Measurements from ENCODE around the gene QDPR. TPM values are rescaled to one million over a fixed set of nuclear protein-coding genes. Genes with fewer than 3 reads are reported as not detected.

The QDPR gene
- total RNA-seq, 4 donors from 2014 or later: 3.8 to 9.7 (median 5.9) TPM

DNA sequence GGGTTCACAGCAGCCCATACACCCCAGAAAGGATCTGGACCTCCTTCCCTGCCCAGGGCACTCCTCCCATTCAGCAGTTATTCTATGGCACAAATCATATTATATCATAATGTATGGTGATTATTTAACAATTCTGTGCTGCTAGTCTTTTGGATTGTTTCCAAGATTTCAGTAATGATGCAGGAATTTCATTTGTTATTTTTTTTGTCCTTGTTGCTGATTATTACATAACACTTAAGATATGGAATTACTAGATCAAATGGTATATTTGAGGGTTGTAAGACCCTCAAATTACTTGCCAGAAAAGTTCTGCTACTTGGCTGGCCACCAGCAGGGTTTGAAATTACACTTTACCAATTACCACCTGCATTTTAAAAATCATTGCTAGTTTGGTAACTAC is 36.4 kb downstream of the QDPR start:
- H3K4me3 ChIP-seq (ENCODE audit: low read depth, poor library complexity, severe bottlenecking): no peak overlapping the region
- no peak for DNase-seq (ENCODE audit: low spot score in 2 of 2)
- intact Hi-C loops (cut with DNase I; ENCODE audit: low total_unique reads): no loop called here
- TF ChIP-seq, protein P1, sequence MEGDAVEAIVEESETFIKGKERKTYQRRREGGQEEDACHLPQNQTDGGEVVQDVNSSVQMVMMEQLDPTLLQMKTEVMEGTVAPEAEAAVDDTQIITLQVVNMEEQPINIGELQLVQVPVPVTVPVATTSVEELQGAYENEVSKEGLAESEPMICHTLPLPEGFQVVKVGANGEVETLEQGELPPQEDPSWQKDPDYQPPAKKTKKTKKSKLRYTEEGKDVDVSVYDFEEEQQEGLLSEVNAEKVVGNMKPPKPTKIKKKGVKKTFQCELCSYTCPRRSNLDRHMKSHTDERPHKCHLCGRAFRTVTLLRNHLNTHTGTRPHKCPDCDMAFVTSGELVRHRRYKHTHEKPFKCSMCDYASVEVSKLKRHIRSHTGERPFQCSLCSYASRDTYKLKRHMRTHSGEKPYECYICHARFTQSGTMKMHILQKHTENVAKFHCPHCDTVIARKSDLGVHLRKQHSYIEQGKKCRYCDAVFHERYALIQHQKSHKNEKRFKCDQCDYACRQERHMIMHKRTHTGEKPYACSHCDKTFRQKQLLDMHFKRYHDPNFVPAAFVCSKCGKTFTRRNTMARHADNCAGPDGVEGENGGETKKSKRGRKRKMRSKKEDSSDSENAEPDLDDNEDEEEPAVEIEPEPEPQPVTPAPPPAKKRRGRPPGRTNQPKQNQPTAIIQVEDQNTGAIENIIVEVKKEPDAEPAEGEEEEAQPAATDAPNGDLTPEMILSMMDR (IDR thresholded peaks at IDR 0.05): no peak
- TF ChIP-seq POLR2A (IDR thresholded peaks at IDR 0.05): no peak

DNA sequence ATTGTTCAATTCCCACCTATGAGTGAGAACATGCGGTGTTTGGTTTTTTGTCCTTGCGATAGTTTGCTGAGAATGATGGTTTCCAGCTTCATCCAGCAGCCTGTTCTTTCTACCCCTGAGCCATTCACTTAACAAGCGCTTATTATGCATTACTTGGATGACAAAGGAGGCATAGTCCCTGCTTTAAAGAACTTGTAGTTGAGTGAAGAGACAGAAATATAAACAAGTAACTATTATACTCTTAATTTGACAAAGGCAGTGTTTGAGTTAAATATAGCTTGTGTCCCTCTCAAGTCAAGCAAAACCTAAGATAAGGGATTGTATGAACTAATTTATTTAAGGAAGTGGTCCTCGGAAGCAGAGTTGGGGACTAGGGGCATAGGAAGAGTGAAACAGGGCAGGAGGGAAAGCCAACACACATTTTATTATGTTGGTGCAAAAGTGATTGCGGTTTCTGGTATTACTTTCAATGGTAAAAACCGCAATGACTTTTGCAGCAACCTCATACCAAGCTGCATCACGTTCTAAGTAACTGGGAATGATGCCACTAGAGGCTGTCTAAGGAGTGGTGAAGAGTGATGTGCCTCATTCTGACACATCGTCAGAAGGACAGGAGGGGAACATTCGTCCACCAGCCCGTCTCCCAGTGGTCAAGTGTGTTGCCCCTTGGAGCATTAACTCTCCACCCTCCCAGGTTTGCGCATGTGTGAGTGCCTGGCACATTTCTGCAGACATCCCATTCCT is 41.8 kb downstream of the QDPR start:
- TF ChIP-seq, protein P1 (IDR thresholded peaks at IDR 0.05): no peak
- no peak for TF ChIP-seq POLR2A (IDR thresholded peaks at IDR 0.05)

DNA sequence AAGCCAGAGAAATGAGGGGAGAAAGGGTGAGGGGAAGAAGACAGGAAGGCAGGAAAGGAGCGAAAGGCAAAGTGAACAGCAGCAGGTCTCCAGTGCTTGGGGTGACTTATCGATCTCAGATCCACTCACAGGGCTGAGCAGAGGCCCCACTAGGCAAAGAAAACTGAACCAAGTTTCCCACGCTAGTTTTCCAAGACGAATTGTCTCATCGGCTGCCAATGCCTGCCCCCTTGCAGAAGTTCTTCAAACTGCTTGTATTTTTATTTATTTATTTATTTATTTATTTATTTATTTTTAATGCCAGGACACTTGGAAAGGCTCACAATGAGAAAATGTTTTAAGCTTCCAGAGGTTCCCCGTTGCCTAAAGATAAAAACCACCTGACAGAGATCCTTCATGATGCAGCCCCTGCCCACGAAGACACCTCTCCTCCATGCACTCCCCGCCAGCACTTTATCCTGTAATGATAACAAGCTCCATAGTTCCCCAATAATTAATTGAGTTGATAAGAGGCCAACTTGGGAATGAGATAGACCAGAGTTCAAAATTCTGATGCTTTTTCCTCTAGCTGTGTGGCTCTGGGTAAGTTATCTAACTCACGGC is 43.2 kb downstream of the QDPR start:
- TF ChIP-seq POLR2A (IDR thresholded peaks at IDR 0.05): no peak
- TF ChIP-seq, protein P1 (IDR thresholded peaks at IDR 0.05): no peak
- intact Hi-C loops (cut with DNase I; ENCODE audit: low total_unique reads): no loop called here
- H3K4me3 ChIP-seq (ENCODE audit: low read depth, poor library complexity, severe bottlenecking): no peak overlapping the region
- 46 to 54% methylated on average over 9 of the region's 9 CpGs for WGBS, 2 donors
- peak in 1 of 2 donors; percentile 81 for DNase-seq (ENCODE audit: low spot score in 2 of 2)

More for the DNA sequence above, 41.8 kb downstream of the QDPR start:
- no peak overlapping the region for H3K4me3 ChIP-seq (ENCODE audit: low read depth, poor library complexity, severe bottlenecking)
- 75 to 80% methylated on average over 11 of the region's 11 CpGs for WGBS, 2 donors
- intact Hi-C loops (cut with DNase I; ENCODE audit: low total_unique reads): no loop called here
- no peak for DNase-seq (ENCODE audit: low spot score in 2 of 2)

DNA sequence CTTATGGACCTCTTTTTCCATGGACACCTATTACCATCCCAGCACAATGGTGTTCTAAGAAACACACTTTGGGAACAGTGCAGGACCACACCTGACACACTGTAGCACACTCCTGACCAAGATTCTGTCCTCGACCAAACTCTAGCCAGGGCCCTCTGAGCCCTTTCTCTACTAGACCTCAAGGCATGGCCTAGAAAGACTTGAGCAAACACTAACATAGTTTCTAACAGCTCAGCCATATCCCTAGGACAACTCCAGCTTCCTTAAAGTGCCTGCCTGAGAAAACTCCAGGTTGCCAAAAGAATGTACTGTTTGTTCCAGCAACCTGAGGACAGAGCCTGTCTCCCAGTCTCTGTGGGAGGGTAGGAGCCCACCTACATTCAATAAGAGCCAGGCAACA is 48.3 kb downstream of the QDPR start:
- no peak for TF ChIP-seq POLR2A (IDR thresholded peaks at IDR 0.05)
- TF ChIP-seq, protein P1 (IDR thresholded peaks at IDR 0.05): no peak
- WGBS, 2 donors: 86 to 90% methylated on average over 1 of the region's 1 CpG
- no peak overlapping the region for H3K4me3 ChIP-seq (ENCODE audit: low read depth, poor library complexity, severe bottlenecking)
- intact Hi-C loops (cut with DNase I; ENCODE audit: low total_unique reads): no loop called here
- DNase-seq (ENCODE audit: low spot score in 2 of 2): no peak

DNA sequence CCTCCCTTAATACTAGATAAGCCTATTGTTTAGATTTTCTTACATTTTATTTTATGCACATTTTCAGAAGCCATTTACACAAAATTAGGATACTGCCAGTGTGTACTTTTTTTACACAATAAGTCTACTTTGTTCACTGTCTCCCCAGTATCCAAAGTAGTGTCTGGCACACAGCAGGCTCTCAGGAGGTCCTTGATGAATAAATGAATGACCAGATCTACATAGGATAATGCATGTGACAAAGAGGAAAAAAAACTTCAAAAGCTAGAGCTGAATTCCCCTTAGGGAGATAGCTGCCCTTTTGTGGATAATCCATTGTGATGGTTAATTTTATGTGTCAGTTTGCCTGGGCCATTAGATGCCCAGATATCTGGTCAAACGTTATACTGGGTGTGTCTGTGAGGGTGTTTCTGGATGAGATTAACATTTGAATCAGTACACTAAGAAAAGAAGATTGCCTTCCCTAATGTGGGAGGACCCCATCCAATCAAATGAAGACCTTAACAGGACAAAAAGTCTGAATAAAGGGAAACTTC is 61.6 kb downstream of the QDPR start:
- DNase-seq (ENCODE audit: low spot score in 2 of 2): no peak
- intact Hi-C loops (cut with DNase I; ENCODE audit: low total_unique reads): no loop called here
- no peak for TF ChIP-seq POLR2A (IDR thresholded peaks at IDR 0.05)
- TF ChIP-seq, protein P1 (IDR thresholded peaks at IDR 0.05): no peak
- H3K4me3 ChIP-seq (ENCODE audit: low read depth, poor library complexity, severe bottlenecking): no peak overlapping the region
- 11 to 19% methylated on average over 1 of the region's 1 CpG for whole genome bisulfite sequencing, 2 donors
